Urinary bladder (tissue), 2 donors: Measurements from ENCODE around the gene WDR82. TPM values are rescaled to one million over a fixed set of nuclear protein-coding genes. Genes with fewer than 3 reads are reported as not detected.

Experiments used
- polyA plus RNA-seq: library from polyadenylated mRNA; stranded (reverse); fragments of 200-250 nt; gene quantifications from one replicate; pipeline ENCODE4 v1.2.3, GENCODE V29; 2013
- small RNA-seq: library from RNA; depleted of rRNA; stranded (forward); fragments of <200 nt; gene quantifications from one replicate; pipeline ENCODE3, GENCODE V24; 2014
- total RNA-seq: library from RNA; depleted of rRNA; stranded (reverse); fragments of >200 nt; gene quantifications from one replicate; pipeline ENCODE4 v1.2.3, GENCODE V29; 2014
- donor health status: healthy.

Gene WDR82
- total and polyA plus RNA-seq, 2 donors, result 70.2 to 73.7 TPM

Small RNA genes within 50 kb of the gene (small RNA-seq; reads per million reads assigned to genes)
- gene MIR135A1 (0.74 reads per million, percentile 65 among the genes with 10 or more reads in this experiment), gene MIRLET7G (3,449 reads per million, percentile 99 among the genes with 10 or more reads in this experiment)

Other genes starting within 250 kb of the WDR82 start
- 8.2 TPM for gene DUSP7, start 222.1 kb downstream of the WDR82 start, total RNA-seq
- 14.3 TPM for gene DUSP7, start 222.1 kb downstream of the WDR82 start, polyA plus RNA-seq
- 4.2 TPM for gene POC1A, start 124.2 kb downstream of the WDR82 start, total RNA-seq
- gene POC1A, start 124.2 kb downstream of the WDR82 start, polyA plus RNA-seq, result 2.5 TPM
- gene ALAS1, start 80.5 kb downstream of the WDR82 start, total RNA-seq, result 24.1 TPM
- gene ALAS1, start 80.5 kb downstream of the WDR82 start, polyA plus RNA-seq, result 56.7 TPM
- 0.11 TPM for gene TLR9, start 53.0 kb downstream of the WDR82 start, total RNA-seq
- 0.33 TPM for gene TLR9, start 53.0 kb downstream of the WDR82 start, polyA plus RNA-seq
- gene TWF2, start 39.5 kb downstream of the WDR82 start, total RNA-seq, result 36.7 TPM
- gene TWF2, start 39.5 kb downstream of the WDR82 start, polyA plus RNA-seq, result 75.3 TPM
- gene PPM1M, start 32.9 kb downstream of the WDR82 start, total RNA-seq, result 12.3 TPM
- gene PPM1M, start 32.9 kb downstream of the WDR82 start, polyA plus RNA-seq, result 27.1 TPM
- gene GLYCTK, start 9.2 kb upstream of the WDR82 start, total RNA-seq, result 4.2 TPM
- 7.7 TPM for gene GLYCTK, start 9.2 kb upstream of the WDR82 start, polyA plus RNA-seq
- gene DNAH1, start 37.7 kb upstream of the WDR82 start, total RNA-seq, result 3.5 TPM
- 2.2 TPM for gene DNAH1, start 37.7 kb upstream of the WDR82 start, polyA plus RNA-seq
- gene BAP1, start 131.4 kb upstream of the WDR82 start, total RNA-seq, result 32.4 TPM
- 62.7 TPM for gene BAP1, start 131.4 kb upstream of the WDR82 start, polyA plus RNA-seq
- gene PHF7, start 132.0 kb upstream of the WDR82 start, total RNA-seq, result 5.3 TPM
- gene PHF7, start 132.0 kb upstream of the WDR82 start, polyA plus RNA-seq, result 6.8 TPM
- gene SEMA3G, start 166.5 kb upstream of the WDR82 start, total RNA-seq, result 7.6 TPM
- 28.5 TPM for gene SEMA3G, start 166.5 kb upstream of the WDR82 start, polyA plus RNA-seq
- gene TNNC1, start 175.4 kb upstream of the WDR82 start, total RNA-seq, result 68.4 TPM
- 3.1 TPM for gene TNNC1, start 175.4 kb upstream of the WDR82 start, polyA plus RNA-seq
- 83.6 TPM for gene NISCH, start 177.0 kb upstream of the WDR82 start, total RNA-seq
- gene NISCH, start 177.0 kb upstream of the WDR82 start, polyA plus RNA-seq, result 85.3 TPM
- gene STAB1, start 216.7 kb upstream of the WDR82 start, total RNA-seq, result 73.5 TPM
- 91.8 TPM for gene STAB1, start 216.7 kb upstream of the WDR82 start, polyA plus RNA-seq